ENCODE measurements around the gene HNF1B.

Gene HNF1B

DNA sequence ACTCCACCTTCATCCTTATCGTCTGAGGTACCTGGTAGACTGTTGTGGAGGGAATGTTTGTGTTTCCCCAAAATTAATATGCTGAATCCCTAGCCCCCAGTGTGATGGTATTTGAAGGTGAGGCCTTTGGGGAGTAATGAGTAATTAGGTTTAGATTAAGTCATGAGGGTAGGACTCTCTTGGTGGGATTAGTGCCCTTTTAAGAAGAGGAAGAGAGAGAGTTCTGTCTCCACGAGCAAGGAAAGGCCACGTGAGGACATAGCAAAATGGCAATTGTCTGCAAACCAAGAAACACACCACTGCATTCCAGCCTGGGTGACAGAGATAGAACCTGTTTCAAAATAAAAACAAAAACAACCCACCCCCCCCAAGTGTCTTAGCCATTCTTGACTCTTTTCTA lies 80.6 kb downstream of the HNF1B start:
- DNase-seq, result no peak

DNA sequence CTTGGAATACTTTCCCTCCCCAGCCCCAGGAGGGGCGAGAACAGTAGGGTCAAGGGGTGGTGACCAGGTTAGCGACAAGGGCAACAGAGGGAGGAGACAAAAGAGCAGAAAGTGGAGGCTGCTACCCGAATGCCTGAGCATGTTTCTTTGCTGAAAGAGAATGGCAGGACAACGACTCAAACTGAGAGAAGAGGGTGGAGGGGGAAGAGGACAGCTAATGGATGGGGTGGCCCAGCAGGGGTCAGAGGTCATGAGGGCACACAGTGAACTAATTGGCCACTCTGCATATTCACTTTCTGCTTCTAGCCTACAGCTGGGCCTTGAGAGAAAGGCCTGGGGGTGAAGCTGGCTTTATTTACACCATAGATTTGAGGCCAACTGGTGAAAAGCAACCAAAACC lies 82.5 kb downstream of the HNF1B start:
- DNase-seq, result no peak

DNA sequence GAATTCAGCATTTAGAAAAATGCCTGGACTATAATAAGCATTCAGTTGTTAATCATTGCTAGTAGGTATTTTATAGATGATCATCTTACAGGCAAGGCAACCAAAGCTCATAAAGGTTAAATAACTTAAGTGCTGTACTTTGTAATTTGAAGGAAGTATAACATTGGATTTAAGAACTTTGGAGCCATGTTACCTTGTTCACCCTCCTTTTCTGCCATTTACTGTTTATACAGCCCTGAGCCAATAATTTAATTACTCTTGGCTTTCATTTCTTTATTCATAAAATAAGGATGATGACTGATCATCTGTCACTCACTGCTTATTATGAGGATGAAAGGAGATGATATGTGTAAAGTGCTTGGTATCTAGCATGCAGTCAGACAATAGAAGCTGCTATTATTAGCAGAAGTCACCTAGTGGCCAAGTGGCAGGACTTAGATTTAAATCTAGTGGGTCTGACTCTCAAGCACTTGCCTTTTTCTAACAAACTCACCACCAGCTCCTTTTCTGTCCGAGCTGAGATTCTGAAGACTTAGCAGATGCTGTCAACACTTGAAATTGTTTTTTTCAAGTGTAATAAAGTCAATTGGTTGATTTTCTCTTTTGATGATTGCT lies 83.4 kb downstream of the HNF1B start:
- no peak for DNase-seq

DNA sequence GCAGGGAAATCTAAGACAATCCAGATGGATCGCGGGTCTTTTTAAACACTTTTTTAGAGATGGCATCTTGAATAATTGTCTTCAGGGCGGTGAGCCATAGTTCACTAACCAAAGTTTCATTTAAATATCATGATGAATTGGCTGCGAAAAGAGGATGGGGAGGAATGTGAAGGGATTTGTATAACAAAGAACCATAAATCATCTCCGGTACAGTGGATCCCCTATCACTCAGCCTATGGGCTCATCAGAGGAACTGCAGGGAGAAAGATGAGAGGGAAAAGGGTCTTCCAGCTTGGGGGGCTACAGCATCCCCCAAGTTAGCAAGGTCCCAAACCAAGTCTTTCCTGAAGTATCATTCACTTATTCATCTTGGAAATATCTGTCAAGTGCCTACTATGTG lies 84.9 kb downstream of the HNF1B start:
- no peak for DNase-seq

DNA sequence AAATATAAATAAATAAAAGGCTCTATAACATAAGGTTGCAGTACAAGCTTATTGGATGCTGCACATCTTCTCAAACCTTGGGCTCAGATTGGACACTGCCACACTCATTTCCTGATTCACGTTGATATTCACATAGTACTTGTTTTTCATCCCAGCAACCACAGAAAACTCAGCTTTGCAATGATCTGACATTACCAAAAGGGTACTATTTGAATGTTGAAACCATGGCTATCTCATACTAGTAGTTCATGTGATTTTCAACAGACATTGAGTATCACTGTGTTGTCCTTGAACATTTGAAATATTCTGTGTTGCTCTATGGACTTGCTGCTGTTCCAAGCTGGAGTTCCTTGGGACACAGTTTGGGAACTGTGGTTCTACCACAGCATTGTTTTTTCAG lies 87.7 kb downstream of the HNF1B start:
- DNase-seq, result no peak

DNA sequence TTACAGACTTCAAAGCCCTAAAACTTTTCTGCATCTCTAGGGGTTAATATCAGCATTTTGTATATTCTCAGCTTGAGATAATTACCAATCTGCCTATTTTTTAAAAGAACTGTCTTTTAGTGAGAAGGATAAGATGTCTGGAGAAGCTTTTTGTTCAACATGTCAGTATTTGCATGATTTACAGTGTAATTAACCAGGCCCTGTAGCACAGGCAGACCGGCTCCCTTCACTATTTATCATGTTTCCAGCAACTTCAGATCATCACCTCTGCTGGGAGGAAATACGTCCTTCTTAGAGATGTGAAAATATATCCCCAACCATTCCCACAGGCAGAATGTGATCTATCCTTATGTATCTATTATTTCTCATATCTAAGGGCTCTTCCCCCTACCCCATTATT lies 93.0 kb downstream of the HNF1B start:
- DNase-seq, result no peak

DNA sequence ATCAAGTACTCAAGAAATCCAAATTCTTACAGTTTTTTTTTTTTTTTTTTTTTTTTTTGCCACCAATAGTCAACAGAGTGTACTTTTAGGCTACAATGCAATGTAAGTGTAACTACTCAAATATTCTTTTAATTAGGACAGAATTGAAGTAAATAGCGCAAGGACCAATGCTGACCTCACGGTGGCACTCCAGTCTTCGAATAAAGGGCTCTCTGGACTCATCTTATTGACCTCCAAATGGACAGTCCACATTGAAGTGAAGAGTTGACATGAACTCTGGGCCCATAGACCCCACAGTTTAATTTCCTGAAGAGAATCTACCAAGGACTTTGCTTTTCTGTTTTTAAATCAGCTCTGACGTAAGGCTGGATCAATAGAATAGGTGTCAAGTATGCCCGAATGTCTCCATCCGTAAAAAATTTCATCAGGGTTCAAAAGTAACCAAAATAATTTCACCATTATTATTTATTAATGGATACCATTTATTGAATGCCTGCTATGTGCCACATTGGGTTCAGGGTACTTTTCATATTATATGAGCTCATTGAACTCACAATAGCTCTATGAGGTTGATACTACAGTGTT lies 94.3 kb downstream of the HNF1B start:
- DNase-seq, result no peak

DNA sequence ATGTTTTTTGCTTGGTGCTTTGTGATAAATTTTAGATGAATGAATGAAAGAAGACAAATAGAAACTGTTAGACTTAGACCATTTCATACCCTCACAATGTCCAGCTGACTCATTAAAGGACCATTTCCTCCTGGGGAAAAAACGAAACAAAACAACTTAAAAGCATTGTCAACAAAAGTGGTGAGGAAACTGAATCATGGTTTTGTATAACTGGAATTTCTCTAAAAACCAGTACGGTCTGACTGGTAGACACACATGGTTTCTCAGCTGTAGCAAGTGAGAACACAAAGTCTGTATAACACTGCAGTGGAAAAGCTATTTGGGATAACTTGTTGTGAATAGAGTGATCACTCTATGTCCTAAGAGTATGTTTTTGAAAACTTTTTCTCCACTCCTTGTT lies 96.3 kb downstream of the HNF1B start:
- no peak for DNase-seq

DNA sequence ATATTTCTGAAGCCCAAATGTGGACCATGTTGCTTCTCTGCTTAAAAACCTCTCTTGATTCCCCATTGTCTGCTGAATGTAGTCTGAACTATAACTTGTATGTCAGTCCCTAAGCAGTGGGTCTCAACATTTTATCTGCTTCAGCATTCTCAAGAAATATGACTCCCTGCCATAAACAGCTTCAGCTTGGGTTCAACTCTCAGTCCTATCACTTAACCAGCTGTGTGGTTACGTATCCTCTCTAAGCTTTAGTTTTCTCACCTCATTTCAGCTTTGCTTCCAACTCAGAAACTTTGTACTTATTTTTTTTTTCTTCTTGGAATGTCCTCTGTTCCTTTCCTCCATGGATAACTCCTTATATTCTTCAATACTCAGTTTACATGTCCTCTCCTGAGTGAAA lies 97.0 kb downstream of the HNF1B start:
- DNase-seq, result no peak

DNA sequence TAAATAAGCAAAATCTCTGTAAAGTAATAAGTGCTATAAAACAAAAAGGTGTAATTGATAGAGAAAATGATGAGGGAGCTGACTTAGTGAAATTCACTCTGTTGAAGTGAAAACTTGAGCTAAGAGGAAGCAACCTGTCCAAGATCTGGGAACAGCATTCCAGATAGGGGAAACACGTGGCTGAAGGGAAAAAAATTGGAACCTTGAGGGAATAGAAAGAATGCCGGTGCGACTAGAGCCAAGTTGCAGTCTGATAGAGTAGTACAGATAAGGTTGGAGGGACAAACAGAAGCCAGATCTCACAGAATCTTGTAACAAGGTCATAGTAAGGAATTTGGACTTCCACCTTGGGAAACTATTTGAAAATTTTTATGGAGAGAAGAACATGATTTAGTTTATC lies 101.0 kb downstream of the HNF1B start:
- no peak for DNase-seq

DNA sequence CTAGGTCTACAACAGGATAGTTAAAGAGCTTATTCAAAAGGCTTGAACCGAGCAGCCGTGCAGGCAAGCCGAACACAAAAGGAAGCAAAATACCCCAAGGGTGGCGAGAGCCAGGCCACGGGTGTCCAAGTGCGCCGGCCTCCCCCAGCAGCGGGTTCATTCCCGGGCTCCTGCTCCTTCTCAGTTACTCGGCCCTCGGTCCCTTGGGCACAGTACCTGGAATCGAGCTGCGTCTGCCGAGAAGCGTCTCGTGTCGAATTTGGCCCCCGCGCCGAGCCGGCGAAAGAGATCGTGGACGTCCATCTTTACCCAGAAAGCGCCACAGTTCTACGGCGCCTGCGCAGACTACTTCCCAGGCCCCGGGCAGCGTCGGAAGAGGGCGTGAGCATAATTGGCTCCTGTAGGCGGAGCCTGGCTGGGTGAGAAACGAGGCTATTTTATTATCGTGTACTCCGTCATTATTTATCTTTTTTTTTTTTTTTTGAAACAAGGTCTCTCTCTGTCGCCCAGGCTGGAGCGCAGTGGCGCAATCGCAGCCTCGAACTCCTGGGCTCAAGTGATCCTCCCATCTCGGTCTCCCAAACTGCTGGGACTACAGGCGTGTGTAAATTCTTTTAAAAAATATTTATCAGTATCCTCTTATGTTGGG lies 101.6 kb downstream of the HNF1B start, which contains the start of gene DDX52:
TSS of gene DDX52 (minus strand) at position 329 of the 649 bp plus-strand sequence. CDS start at position 303, 26 bp downstream.
- peak; percentile 79 for DNase-seq

DNA sequence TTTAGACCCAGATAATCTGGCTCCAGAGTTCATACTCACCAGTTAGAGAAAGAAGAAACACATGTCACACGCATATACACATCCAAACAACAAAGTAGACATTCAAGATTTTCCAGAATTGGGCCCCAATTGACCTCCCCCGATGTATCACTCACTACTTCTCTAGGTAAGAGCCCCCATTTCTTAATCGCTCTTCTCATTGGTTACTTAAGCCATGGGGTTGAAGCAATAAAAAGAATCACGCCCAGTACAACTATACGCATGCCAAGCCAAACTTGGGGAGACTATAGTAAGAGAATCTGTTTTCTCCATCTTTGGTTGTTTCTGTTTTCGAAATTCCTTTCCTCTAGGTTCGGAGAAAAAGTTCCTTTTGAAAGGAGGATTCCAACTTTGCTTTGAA lies 102.2 kb downstream of the HNF1B start:
- no peak for DNase-seq

DNA sequence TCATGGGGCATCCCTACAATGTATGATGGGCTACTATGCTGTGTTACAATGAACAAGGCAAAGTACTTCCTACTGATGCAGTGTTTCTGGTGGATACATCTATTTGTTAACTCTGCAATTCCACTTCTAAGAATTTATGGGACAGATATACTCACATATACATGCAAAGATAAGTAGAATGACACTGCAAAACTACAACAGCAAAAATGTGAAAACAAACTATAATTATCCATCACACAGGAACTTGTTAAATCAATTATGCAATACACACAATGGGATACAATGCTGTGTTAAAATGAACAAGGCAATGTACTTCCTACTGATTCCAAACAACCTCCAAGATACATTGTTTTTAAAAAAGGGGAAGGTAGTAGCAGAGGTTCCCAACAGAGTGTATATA lies 104.8 kb downstream of the HNF1B start:
- DNase-seq, result no peak

DNA sequence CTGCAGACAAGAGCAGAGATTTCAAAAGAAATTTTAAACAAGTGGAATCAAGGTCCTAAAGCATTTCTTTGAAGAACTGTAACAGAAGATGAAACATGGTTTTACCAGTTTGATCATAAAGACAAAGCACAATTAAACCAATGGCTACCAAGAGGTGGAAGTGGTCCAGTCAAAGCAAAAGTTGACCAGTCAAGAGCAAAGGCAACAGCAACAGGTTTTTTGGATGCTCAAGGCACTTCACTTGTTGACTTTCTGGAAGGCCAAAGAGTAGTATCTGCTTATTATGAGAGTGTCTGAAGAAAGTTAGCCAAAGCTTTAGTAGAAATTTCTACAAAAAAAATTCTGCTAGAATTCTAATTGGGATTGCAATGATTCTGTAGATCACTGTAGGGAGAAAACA lies 106.9 kb downstream of the HNF1B start:
- no peak for DNase-seq
